Raji (cell line): ENCODE data around the gene DNAJB8.

Experiments
- POLR2A ChIP-seq: IDR thresholded peaks from 2 replicates; pipeline ENCODE4 v1.6.1; 2011; ENCODE audit warnings: low read depth, low read length, control low read depth; ENCODE audit not compliant: insufficient read depth

Gene DNAJB8

DNA sequence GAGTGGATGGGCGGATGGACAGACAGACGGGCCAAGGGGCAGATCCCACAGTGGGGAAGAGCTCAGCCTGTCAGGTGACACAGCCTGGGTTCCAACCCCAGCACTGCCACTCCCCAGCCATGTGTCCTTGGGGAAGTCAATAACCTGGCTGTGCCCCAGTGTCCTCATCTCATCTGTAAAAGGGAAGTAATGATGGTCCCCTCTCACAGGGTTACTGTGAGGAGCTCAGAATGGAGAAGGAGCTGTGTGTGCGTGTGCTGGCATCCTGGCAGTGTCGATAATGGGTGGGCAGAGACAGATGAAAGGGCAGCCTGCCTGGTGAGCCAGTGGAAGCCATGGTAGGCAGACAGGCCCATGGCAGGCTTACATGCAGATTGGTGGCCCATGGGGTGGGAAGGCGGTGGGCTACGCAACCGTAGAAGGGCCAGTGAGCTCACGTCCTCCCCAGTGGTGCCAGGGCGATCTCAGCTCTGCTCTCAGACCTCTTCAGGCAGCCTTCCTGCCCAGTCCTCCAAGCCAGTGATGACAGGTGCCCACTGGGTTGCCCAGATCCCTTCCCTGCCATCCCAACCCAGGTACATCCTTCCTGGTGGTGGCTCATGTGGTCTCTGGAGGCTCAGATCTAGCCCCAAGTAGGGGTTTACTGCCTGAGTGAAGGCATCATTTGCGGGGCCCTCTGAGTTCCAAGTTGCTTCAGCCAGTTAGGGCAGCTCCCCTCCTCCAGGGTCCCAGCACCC is 2.3 kb upstream of the DNAJB8 start:
- no peak for TF ChIP-seq POLR2A

DNA sequence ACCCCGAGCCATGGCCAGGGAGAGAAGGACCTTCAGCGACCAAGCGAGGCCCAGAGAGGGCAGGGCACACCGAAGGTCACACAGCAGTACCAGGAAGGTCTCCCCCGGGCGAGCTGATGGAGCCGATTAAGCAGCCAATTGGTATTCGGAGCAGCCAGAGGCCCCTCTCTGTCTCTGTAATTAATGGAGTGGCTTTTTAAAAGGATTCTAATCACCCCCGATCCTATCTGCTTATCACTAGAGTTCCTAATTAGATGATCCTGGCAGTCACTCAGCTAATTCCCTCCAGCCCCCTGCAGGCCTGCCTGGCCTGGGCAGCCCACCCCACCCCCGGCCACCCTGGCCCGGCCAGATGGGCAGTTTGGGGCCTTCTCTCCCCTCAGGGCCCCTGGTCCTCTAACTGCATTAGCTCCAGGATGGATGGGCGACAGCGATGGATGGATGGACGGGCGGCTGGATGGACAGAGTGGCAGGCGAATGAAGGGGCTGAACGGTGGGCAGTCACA is 1.6 kb upstream of the DNAJB8 start:
- TF ChIP-seq POLR2A = no peak

- no peak for TF ChIP-seq POLR2A
Observed at GRCh38 chr3:128464702-128465101, 2.0 kb downstream of the DNAJB8 start.

- no peak for TF ChIP-seq POLR2A
Observed at GRCh38 chr3:128464188-128464587, 2.5 kb downstream of the DNAJB8 start.

- no peak for TF ChIP-seq POLR2A
Observed at GRCh38 chr3:128463771-128464170, 2.9 kb downstream of the DNAJB8 start.

DNA sequence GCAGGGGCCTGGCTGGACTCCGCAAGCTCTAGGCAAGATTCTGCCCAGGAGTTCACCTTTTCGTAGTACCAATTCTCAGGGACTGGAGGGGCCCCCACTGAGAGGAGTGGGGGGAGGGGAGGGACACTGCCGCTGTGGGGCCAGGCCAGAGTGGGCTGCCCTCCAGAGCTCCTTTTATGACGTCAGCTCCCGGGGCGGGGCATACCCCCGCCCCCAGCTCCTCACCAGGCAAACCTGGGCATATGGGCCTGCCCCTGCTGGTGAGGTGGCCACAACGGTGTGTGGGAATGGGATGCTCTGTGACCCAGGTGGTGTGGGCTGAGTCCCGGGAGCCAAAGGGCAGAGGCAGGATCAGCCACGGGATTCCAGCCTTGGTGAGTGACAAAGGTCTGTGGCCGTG is 3.3 kb downstream of the DNAJB8 start:
- no peak for TF ChIP-seq POLR2A

DNA sequence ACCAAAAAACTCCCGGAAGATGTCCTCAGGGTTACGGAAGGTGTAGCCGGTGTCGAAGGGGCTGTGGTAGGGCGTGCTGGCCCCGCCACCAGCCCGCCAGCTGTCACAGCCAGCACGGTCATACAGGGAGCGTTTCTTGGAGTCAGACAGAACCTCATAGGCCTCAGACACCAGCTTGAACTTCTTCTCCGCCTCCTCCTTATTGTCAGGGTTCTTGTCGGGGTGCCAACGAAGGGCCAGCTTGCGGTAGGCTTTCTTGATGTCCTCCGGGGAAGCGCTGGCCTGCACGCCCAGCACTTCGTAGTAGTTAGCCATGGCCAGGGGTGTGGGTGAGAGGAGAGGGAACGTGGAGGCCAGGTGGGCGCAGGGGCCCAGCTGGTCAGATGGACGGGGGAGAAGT is 3.8 kb downstream of the DNAJB8 start:
- TF ChIP-seq POLR2A = no peak

DNA sequence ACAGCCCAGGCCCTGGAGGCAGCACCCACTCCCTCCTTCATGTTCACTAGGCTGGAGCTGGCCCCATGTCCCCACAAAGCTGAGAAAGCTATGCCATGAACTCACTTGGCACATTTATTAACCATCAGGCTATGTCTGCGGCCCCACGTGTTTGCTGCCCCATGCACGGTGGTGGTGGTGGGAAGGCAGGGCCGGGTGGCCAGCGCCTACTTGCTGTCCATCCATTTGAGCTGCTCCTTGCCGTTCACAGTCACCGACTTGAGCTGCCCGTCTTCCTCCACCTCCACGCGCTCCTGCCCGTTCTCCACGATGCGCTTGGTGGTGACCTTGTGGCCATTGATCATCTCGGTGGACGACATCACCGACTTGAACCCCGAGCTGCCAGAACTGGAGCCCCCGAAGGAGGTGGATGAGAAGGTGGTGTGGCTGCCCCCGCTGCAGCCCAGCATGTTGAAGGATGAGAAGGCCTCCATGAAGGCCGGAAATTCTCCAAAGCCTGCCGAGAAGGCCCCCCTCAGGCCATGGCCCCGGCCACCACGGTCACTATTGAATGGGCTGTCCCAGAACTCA is 4.3 kb downstream of the DNAJB8 start:
- no peak for TF ChIP-seq POLR2A

- no peak for TF ChIP-seq POLR2A
Observed at GRCh38 chr3:128461731-128462130, 5.0 kb downstream of the DNAJB8 start.

DNA sequence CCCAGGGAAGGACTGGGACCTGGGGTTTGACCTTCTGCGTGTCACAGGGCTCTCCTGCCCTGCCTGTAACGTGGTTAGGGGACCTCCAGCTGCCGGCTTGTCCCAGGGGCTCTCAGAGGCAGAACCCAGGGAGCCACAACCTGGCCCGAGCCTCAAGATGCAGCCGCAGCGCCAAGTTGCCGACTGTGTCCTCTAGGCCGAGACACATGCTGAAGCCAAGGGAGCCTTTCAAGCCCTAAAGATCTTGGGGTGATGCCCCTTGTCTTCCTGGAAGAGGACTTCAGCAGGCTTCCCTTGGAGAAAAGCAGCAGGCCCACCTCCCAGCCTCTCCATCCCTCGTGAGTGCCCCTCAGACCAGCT is 7.2 kb downstream of the DNAJB8 start:
- no peak for TF ChIP-seq POLR2A

- no peak for TF ChIP-seq POLR2A
Observed at GRCh38 chr3:128458746-128459460, 7.8 kb downstream of the DNAJB8 start.

DNA sequence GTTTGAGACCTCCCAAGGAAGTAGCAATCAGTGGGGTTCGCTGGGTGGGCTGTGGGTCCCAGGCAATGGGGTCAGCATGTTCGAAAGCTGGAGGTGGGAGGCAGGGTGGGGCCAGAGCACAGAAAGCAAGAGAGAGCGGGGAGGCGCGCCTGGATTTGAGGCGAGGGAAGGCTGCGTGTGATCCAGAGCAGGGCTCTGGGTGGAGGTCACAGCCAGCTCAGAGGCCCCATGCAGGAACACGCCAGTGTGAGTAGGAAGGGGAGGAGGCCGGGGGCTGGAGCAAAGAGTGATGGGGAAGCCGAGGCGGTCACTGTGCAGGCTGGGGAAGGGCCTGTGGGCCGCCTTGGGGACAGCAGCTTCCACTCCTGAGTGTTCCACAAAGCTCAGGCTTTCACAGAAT is 8.8 kb downstream of the DNAJB8 start:
- TF ChIP-seq POLR2A = no peak

GRCh38 chr3:128456776-128457715 is 9.6 kb downstream of the DNAJB8 start:
- no peak for TF ChIP-seq POLR2A

DNA sequence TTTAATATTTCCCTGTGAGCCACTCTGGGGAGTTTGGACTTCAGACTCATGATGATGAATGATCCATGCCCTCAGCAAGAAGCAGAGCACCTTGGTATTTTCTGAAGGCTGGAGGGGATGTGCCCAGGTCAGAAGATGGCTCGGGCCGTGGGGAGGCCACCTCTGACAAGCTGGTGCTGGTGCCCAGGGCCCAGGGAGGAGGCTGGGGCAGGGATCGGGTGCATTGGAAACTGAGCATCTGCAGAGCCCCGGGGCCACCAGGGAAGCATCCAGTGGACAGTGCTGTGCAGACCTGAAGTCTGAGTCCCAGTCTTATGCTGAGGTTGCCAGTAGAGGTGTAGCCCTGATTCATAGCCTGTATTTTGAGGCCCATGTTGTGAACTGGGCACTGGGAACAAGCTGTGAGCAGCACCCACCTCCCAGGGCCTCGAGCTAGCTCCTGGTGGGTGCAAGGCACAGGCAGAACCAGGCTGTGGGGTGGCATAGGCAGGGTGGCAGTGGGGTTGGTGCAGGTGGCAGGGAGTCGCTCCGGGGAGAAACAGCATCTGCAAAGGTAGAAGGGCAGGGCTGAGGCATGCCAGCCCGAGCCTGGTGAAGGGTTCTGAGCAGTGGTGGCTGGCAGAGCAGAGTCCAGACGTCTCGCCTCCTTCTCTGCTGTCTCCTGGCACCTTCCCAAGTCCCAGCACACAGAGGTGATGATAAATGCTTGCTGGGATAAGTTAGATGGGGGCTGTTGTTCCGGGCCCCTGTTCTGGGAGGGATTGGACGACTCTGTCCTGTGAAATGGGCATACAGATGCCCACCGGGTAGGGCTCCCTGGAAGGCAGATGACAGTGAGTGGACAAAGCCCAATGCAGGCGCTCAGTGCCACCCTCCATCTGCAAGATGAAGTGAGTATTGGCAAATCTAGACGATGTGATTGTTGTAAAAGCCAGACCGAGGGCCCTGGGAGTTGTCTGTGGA is 10.6 kb downstream of the DNAJB8 start:
- no peak for TF ChIP-seq POLR2A

DNA sequence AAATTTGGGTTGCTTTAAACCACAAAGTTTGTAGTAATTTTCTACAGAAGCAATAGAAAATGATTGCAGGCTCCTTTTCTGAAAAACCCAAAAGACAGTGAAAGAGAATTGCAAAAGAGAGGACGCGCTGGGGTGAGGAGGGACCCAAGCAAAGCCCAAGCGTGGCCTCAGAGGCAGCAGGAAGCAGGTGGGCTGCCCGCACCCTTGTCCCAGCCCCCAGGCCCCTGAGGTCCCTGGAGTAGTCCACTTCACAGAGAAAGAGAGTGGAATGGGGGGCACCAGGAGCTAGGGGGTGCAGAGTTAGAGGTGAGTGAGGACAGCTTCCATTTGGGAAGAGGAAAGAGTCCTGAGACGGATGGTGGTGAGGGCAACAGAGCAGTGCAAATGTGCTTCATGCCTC is 11.6 kb downstream of the DNAJB8 start:
- no peak for TF ChIP-seq POLR2A

DNA sequence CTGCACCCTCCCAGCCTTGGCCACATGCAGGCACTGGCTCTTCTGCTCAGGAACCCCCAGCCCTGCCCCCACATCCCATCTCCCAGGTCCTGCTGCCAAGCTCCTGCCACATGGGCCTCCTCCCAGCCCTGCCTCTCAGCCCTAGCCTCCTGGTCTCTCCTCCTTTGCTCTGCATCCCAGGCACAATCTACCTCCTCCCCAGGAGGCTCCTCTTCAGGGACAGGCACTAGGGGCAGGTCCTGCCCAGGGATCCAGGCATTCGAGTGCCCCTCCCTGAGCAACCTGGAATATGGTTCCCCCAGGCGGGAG is 12.4 kb downstream of the DNAJB8 start:
- no peak for TF ChIP-seq POLR2A
